HG02759 (cell line): ENCODE results near the gene PREX1.
"Not testable (repeated sequence)": the region's sequence is repeated elsewhere in the genome, so short reads cannot be mapped to it uniquely, and the experiment has no call there.

Source experiments
- ATAC-seq: cut with Tn5 transposase; IDR thresholded peaks from one replicate; pipeline ENCODE4 v1.9.1; 2021; ENCODE audit warnings: mild to moderate bottlenecking, moderate library complexity; ENCODE audit not compliant: unreplicated experiment

PREX1 gene

GRCh38 chr20:48812600-48813445 lies 15.0 kb downstream of the PREX1 start:
- ATAC-seq = no peak

- not testable (repeated sequence) for ATAC-seq
These were observed 15.7 kb downstream of the PREX1 start for GRCh38 chr20:48812114-48812513.

DNA sequence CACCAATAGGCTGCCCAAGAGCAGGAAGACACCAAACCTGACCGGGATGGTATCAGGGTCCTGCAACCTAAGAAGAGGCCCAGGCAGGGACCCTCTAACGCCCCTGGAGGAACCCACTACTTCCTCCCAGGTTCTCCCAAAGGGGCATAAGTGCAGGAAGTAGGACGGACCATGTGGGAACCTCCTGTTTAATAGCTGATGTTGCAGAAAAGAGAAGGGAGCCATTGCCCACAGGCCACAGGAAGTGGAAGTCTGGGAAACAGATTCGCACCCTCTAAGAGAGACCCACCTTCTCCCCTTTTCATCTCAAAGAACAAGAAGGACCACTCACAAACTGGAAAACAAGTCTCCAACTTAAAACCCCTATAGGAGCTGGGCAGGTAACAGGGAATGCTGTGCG lies 18.1 kb downstream of the PREX1 start:
- no peak for ATAC-seq

GRCh38 chr20:48808382-48809034 lies 19.3 kb downstream of the PREX1 start:
- ATAC-seq = no peak

DNA sequence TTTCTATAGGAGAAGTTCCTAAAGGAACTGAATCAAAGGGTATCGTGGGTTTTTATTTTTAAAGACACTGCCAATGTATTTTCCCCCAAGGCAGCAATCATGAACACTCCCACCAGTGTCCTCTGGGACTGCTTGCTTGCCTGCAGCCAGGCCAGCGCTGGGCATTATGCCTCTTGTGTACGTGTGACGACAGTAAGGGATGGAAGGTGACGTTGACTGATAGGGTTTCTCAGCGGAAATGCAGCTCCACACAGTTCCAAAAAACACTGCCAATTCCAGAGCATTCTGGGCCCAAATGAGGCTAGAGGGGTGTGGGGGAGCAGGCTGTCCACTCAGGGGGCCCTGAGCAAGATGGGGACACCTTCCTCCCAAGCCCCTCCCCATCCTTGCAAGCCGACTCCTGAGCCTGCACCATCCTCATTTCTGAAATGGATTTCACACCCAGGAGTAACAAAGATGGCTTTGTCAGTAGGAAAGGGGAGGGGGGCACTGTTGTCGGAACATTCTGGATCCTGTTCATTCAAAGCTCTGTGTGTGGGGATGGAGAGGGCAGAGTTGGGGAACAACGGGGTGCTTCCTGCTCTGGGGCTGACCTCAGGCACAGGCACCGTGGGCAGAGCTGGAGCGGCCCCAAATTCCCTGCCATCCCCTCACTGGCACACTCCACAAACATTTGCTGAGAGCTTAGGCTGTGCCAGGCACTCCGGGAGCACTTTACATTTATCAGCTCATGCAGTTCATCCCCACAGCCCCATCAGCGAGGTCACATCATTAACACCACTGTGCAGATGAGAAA lies 20.0 kb downstream of the PREX1 start:
- no peak for ATAC-seq

GRCh38 chr20:48807051-48807450 lies 20.7 kb downstream of the PREX1 start:
- ATAC-seq = no peak

DNA sequence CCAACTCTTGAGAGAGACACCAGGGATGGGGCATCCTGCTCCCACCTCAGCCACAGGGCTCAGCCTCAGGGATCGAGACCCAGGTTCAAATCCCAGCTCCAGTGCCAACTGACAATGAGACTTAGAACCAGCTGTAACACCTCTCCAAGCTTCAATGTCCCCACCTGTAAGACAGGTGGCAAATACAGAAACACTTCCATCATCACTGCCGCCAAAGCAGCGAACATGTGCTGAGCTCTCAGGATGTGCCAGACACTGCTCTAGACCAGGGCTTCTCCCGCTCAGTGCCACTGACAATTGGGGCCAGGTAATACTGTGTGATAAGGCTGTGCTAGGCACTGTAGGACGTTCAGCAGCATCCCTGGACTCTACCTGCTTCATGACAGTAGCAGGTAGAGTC lies 22.1 kb downstream of the PREX1 start:
- ATAC-seq = no peak

GRCh38 chr20:48805286-48805685 lies 22.5 kb downstream of the PREX1 start:
- no peak for ATAC-seq

GRCh38 chr20:48804300-48804980 lies 23.4 kb downstream of the PREX1 start:
- no peak for ATAC-seq

- no peak for ATAC-seq
These were observed 24.4 kb downstream of the PREX1 start for GRCh38 chr20:48803176-48804053.

- no peak for ATAC-seq
These were observed 25.2 kb downstream of the PREX1 start for GRCh38 chr20:48802647-48803046.

DNA sequence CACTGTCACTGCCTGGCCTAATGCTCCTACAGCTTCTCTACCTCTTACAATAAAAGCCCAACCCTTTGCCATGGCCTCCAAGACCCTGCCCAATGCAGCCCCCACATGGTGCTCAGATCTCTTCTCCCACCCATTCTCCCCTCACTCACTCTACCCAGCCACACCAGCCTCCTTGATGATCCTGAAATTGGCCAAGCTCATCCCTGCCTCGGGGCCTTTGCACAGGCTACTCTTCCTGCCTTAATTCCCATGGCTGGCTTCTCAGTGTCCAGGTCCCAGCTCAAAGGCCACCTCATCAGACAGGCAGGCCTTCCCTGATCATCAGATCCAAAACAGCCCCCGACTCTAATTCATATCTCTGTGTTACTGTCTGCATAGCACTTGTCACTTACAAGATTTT lies 25.6 kb downstream of the PREX1 start:
- ATAC-seq = no peak

DNA sequence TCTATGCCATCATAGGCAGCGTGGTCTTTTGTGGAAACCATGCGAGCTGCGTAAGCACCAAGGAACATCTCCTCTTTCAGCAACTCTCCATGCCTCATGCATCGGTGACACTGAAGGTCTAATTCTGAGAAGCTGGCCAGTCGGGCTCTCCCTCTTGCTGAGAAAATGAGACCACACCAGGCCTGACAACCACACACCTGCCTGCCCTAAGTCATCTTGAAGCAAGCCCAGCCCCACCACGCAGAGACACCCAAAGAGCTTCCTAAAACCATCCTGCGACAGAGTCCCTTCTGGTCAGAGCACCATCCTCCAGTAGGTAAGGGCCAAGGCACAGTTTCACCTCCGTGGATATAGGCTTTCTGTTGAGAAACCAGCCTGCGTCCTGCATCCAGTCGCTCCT lies 26.6 kb downstream of the PREX1 start:
- no peak for ATAC-seq

DNA sequence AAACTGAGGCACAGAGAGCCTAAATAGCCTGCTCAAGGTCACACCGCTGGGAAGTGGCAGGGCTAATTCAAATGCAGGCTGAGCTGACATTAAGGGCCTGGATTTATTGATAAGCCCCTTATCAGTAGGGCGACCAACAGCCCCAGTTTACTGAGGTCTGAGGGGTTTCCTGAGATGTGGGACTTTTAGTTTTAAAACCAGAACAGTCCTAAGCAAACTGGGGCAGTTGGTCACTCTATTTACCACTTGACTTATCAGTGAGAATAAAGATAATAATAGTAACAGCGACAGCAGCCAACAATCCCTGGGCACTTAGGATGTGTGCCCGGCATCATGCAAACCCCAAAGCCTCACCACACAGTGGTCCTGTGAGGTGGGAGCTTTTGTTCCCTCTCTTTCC lies 27.6 kb downstream of the PREX1 start:
- no peak for ATAC-seq

DNA sequence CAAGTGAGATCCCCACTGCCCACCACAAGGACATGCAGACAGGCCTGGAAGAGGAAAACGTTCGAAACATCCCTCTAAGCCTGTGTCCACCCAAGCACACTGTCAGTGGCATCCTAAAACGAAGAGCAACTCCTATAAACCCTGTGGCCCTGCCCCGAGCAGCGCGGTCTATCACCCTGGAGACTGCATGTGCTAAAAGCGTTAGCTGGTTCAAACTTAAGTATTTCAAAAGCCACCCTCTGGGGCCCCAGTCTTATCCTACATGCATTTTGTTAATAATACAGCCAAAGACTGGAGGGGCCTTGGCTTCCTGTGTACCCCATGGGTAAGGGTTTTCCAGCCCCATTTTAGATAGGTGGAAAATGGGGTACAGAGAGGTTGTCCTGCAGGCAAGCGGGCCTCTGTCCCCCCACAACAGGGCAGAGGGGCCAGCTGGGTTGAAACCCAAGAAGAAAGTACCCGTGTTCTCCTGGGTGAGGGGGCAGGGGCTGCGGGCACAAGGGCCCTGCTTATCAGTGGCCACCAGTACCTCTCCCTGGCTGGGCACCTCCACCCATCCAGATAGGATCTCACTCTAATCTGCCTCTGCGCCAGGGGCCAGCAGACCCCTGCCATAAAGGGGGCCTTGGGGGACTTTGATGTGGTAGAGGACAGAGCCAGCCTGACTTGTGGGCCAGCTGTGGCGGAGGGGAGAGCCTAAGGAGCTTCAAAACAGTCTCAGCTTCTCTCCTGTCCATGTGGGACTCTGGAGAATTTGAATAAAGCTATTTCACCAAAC lies 28.3 kb downstream of the PREX1 start:
- ATAC-seq = no peak

DNA sequence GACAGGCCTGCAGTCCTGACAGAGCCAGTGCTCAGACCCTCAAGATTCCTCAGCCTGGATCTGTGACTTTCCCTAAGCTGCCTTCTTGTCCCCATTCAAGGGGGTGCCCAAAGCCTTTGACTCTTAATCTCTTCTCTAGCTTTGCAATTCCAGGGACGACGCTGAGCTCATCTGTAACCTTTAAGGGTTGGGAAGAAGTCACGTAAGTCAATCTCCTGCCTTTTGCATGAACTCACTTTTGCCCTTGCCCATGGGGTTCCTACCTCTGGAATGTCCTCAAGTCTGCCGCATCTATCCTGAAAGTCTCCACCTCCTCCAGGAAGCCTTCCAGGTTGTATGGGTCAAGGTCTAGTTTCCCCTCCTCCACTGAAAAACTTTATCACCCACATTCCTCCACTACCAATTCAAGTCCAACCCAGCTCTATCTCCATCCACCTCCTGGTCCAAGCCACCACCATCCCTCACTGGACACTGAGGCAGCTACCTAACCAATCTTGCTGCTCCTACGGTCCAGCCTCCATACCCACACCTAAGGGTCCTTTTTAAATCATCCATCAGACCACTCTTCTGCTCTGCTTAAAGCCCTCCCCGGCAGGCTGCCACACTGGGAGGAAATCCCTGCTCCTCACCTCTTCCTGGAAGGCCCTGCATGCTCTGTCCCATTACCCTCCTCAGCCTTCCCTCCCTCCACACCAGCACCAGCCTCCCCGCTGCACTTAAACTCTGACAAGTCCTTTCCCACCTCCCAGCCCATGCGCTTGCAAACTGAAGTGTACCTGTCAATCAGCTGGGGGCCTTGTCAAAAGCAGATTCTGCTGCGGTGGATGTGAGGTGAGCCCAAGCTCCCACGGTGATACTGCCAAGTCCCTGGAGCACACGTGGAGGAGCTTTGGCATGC lies 29.7 kb downstream of the PREX1 start:
- ATAC-seq = no peak

DNA sequence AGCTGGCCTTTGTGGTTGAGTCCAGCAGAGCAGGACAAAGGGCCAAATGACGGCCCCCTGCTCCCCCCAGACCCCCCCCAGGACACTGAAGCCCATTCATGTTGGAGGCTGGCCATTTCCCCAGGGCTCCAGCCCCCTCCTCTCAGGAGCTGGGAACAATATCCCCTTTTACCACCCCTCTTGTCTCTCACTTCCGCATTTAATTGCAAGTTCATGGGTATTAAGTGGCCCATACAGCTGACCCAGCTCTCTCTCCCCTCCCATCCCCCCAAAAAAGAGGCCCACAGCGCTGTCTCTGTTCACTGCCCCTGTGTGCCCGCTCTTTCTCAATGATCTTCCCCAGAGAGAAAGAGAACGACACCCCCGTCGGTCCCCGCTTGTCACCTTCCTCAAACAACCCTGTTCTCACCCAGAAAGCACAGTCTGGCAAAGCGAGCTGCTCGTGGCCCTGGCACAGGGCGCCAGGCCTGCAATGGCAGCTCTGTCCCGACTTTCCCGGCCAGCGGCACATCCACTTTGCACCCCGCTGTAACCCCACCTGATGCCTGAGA lies 30.4 kb downstream of the PREX1 start:
- ATAC-seq = no peak

DNA sequence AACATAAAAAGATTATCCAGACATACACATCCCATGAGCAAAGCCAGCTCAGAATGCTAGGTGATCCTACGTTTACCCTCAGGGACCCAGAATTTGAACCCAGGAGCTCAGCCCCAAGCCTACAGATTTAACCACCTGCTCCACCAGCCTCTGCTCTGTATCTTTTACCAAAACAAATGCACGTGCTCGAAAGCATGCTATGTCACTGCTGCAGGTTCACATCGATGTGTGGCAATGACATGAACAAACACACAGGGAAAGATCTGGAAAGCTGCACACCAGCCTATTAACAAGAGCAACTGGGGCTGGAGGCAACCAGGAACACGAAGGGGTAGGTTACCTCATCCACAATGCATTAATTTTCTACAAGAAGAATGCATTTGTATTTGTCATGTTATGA lies 32.1 kb downstream of the PREX1 start:
- ATAC-seq = no peak
